ENCODE results near the gene KLHDC2. TPM values are rescaled to one million over a fixed set of nuclear protein-coding genes. Genes with fewer than 3 reads are reported as not detected.
A peak's percentile ranks its signal among the peaks of the same experiment; 100 is the strongest.

The KLHDC2 gene
- total RNA-seq, 3 donors from 2014 or later (not counting 1 experiment from before 2014, with no cell fraction given) = 60.4 to 64.2 (median 63.2) TPM

- Mint-ChIP-seq H3K27ac (peak overlapping the region; percentile 14 to 16), H3K36me3 (peaks cover 28% of the 10 kb centered on the region)
- H3K27ac ChIP-seq (ENCODE audit: low read length) = no peak overlapping the region
Observed at GRCh38 chr14:49816844-49817243, 48.9 kb downstream of the KLHDC2 start.

DNA sequence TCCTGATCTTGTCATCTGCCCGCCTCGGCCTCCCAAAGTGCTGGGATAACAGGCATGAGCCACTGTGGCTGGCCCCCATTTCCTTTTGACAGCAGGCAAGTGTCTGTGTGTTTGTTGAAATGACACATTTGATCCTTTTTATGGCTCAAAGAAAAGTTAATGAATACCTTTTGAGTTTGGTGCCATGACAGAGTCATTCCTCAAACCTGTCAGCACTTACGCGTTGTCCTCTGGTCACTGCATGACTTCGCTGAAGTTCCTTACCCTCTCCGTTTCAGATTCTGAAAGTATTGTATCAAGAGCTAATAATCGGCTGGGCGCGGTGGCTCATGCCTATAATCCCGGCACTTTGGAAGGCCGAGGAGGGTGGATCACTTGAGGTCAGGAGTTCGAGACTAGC is 52.2 kb downstream of the KLHDC2 start:
- 98% methylated on average over 12 of the region's 12 CpGs for WGBS (ENCODE audit: insufficient coverage)
- no peak overlapping the region for H3K27ac ChIP-seq (ENCODE audit: low read length)
- H3K36me3 Mint-ChIP-seq = peaks cover 35% of the 10 kb centered on the region
- DNase-seq (no peak), ATAC-seq (no peak)
- H3K4me3 ChIP-seq (ENCODE audit: low read length) = no peak overlapping the region
- H3K36me3 ChIP-seq (ENCODE audit: control insufficient read depth, insufficient read depth, low read length) = peaks cover 54% of the 10 kb centered on the region
- H3K4me3 Mint-ChIP-seq = no peak overlapping the region
- no peak overlapping the region for H3K27ac Mint-ChIP-seq
- H3K27me3 Mint-ChIP-seq (ENCODE audit: low read depth in 2 of 2) = no peaks in the 10 kb centered on the region
- no peaks in the 10 kb centered on the region for H3K4me1 Mint-ChIP-seq
- no peaks in the 10 kb centered on the region for H3K9me3 ChIP-seq (ENCODE audit: control insufficient read depth, insufficient read depth, low read length)
- intact Hi-C loops (cut with micrococcal nuclease) = no loop called here
- H3K9me3 Mint-ChIP-seq = peaks cover 3 to 5% of the 10 kb centered on the region in 2 donors
- no peaks in the 10 kb centered on the region for H3K27me3 ChIP-seq (ENCODE audit: control insufficient read depth, insufficient read depth, low read length)
- TF ChIP-seq, protein P1, sequence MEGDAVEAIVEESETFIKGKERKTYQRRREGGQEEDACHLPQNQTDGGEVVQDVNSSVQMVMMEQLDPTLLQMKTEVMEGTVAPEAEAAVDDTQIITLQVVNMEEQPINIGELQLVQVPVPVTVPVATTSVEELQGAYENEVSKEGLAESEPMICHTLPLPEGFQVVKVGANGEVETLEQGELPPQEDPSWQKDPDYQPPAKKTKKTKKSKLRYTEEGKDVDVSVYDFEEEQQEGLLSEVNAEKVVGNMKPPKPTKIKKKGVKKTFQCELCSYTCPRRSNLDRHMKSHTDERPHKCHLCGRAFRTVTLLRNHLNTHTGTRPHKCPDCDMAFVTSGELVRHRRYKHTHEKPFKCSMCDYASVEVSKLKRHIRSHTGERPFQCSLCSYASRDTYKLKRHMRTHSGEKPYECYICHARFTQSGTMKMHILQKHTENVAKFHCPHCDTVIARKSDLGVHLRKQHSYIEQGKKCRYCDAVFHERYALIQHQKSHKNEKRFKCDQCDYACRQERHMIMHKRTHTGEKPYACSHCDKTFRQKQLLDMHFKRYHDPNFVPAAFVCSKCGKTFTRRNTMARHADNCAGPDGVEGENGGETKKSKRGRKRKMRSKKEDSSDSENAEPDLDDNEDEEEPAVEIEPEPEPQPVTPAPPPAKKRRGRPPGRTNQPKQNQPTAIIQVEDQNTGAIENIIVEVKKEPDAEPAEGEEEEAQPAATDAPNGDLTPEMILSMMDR (IDR thresholded peaks at IDR 0.05) = no peak
- no peaks in the 10 kb centered on the region for H3K4me1 ChIP-seq (ENCODE audit: control insufficient read depth, insufficient read depth, low read length)

More at GRCh38 chr14:49816844-49817243, 48.9 kb downstream of the KLHDC2 start:
- no peaks in the 10 kb centered on the region for H3K9me3 ChIP-seq (ENCODE audit: control insufficient read depth, insufficient read depth, low read length)
- ATAC-seq = no peak
- Mint-ChIP-seq H3K4me1 (no peaks in the 10 kb centered on the region), H3K4me3 (no peak overlapping the region), H3K27me3 (ENCODE audit: low read depth in 2 of 2) (no peaks in the 10 kb centered on the region), H3K9me3 (peaks cover 3 to 9% of the 10 kb centered on the region in 2 donors)
- no peaks in the 10 kb centered on the region for H3K4me1 ChIP-seq (ENCODE audit: control insufficient read depth, insufficient read depth, low read length)
- intact Hi-C loops (cut with micrococcal nuclease) = no loop called here
- H3K4me3 ChIP-seq (ENCODE audit: low read length) = no peak overlapping the region
- H3K36me3 ChIP-seq (ENCODE audit: control insufficient read depth, insufficient read depth, low read length) = peaks cover 58% of the 10 kb centered on the region
- DNase-seq = no peak
- WGBS (ENCODE audit: insufficient coverage) = 100% methylated on average over 3 of the region's 3 CpGs
- no peaks in the 10 kb centered on the region for H3K27me3 ChIP-seq (ENCODE audit: control insufficient read depth, insufficient read depth, low read length)
- TF ChIP-seq, protein P1 (IDR thresholded peaks at IDR 0.05) = no peak

DNA sequence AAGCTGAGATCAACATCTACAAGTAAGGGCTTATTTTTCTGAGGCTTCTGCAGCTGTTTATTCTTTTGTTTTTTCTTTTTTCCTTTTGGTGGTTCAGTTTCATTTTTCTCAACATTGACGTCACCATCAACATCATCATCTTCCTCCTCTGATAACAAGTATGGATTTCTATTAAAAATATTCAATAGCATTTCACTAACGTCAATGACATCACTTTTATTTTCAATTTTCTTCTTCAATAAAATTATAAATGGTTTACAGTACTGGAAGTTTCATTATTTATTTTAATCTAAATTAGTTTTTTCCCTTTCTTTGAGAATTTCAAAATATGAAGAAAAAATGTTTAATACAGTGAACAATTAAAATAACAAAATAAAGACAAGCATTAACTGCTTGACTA is 60.7 kb downstream of the KLHDC2 start:
- TF ChIP-seq, protein P1 (IDR thresholded peaks at IDR 0.05) = no peak
- Histone ChIP-seq H3K4me3 (ENCODE audit: low read length) (no peak overlapping the region), H3K27ac (ENCODE audit: low read length) (no peak overlapping the region), H3K4me1 (ENCODE audit: control insufficient read depth, insufficient read depth, low read length) (no peaks in the 10 kb centered on the region), H3K36me3 (ENCODE audit: control insufficient read depth, insufficient read depth, low read length) (peaks cover 76% of the 10 kb centered on the region), H3K9me3 (ENCODE audit: control insufficient read depth, insufficient read depth, low read length) (no peaks in the 10 kb centered on the region), H3K27me3 (ENCODE audit: control insufficient read depth, insufficient read depth, low read length) (no peaks in the 10 kb centered on the region)
- Mint-ChIP-seq H3K27me3 (ENCODE audit: low read depth in 2 of 2) (no peaks in the 10 kb centered on the region), H3K4me1 (peaks cover 0 to 5% of the 10 kb centered on the region in 2 donors), H3K27ac (no peak overlapping the region), H3K9me3 (no peaks in the 10 kb centered on the region), H3K4me3 (no peak overlapping the region), H3K36me3 (peaks cover 47% of the 10 kb centered on the region)
- no CpG with 5 or more reads among the region's 2 CpGs for WGBS (ENCODE audit: insufficient coverage)
- no peak for DNase-seq
- intact Hi-C loops (cut with micrococcal nuclease) = no loop called here
- ATAC-seq = no peak

Other genes with a start within 250 kb of the KLHDC2 start
- 1,000 to 10,000 TPM; 1,124 to 1,711 (median 1,654) TPM for gene RPS29, start 181.8 kb upstream of the KLHDC2 start, total RNA-seq
- gene LRR1, start 169.2 kb upstream of the KLHDC2 start, total RNA-seq = 10 to 100 TPM in 1 of 3 donors, 1 to 10 TPM in 2; 8.1 to 11.7 (median 8.7) TPM
- 100 to 1,000 TPM; 126 to 166 (median 150) TPM for gene RPL36AL, start 147.5 kb upstream of the KLHDC2 start, total RNA-seq
- 10 to 100 TPM; 29.9 to 34.8 (median 33.8) TPM for gene MGAT2, start 147.4 kb upstream of the KLHDC2 start, total RNA-seq
- gene DNAAF2, start 132.9 kb upstream of the KLHDC2 start, total RNA-seq = 10 to 100 TPM; 10.5 to 16.2 (median 11.4) TPM
- 1 to 10 TPM; 3.0 to 4.5 (median 4.1) TPM for gene POLE2, start 79.9 kb upstream of the KLHDC2 start, total RNA-seq
- gene KLHDC1, start 75.0 kb upstream of the KLHDC2 start, total RNA-seq = 1 to 10 TPM; 6.3 to 7.0 (median 6.9) TPM
- 100 to 1,000 TPM; 120 to 126 (median 122) TPM for gene NEMF, start 84.6 kb downstream of the KLHDC2 start, total RNA-seq
- gene ARF6, start 124.9 kb downstream of the KLHDC2 start, total RNA-seq = 100 to 1,000 TPM; 124 to 132 (median 128) TPM

Data from natural killer cell (primary cell).